ENCODE measurements around the gene PLXNB3. TPM values are rescaled to one million over a fixed set of nuclear protein-coding genes. Genes with fewer than 3 reads are reported as not detected.

Gene PLXNB3
- total and polyA plus RNA-seq, 2 experiments from 2014 or later: 0.70 to 4.1 TPM

- no peaks in the 10 kb centered on the region for H3F3A ChIP-seq (replicated peaks; ENCODE audit: low read depth)
- peaks cover 5% of the 10 kb centered on the region for H3K27me3 Mint-ChIP-seq (ENCODE audit: insufficient read depth, low read depth, poor library complexity)
- H3K27me3 ChIP-seq (ENCODE audit: insufficient read depth): no peaks in the 10 kb centered on the region
- no peak overlapping the region for H3K4me3 ChIP-seq
- no peak for DNase-seq (ENCODE audit: low spot score)
- H2AFZ ChIP-seq: no peak overlapping the region
- peaks cover 7% of the 10 kb centered on the region for H3K4me1 Mint-ChIP-seq
- no peaks in the 10 kb centered on the region for H3K4me1 ChIP-seq (ENCODE audit: insufficient read depth)
- ATAC-seq: no peak
- no peaks in the 10 kb centered on the region for H3K36me3 ChIP-seq (ENCODE audit: insufficient read depth)
- H4K20me1 ChIP-seq (replicated peaks; ENCODE audit: insufficient read depth): no peaks in the 10 kb centered on the region
- H3K4me2 ChIP-seq: no peak overlapping the region
- H3K36me3 Mint-ChIP-seq (ENCODE audit: low read depth): peaks cover 9% of the 10 kb centered on the region; the same call in 1 of the 3 replicates
- H3K79me2 ChIP-seq (replicated peaks; ENCODE audit: insufficient read depth): no peaks in the 10 kb centered on the region
- no peaks in the 10 kb centered on the region for H3K9me2 ChIP-seq (ENCODE audit: insufficient read depth)
- H3K4me3 Mint-ChIP-seq: no peak overlapping the region
- H3K27ac Mint-ChIP-seq: no peak overlapping the region
- no peak overlapping the region for H3K27ac ChIP-seq (ENCODE audit: low read depth)
- TF ChIP-seq ETS1 (IDR thresholded peaks at IDR 0.05): no peak
- no peak for TF ChIP-seq NANOG (IDR thresholded peaks at IDR 0.05; ENCODE audit: borderline replicate concordance)
- no peak for TF ChIP-seq CREB1 (CRISPR knock-in tag; IDR thresholded peaks at IDR 0.05; ENCODE audit: low read depth)
- H3K9me3 Mint-ChIP-seq: peaks cover 2% of the 10 kb centered on the region; the same call in 1 of the 3 replicates
These were observed 29.2 kb upstream of the PLXNB3 start for GRCh38 chrX:153734871-153735270.

DNA sequence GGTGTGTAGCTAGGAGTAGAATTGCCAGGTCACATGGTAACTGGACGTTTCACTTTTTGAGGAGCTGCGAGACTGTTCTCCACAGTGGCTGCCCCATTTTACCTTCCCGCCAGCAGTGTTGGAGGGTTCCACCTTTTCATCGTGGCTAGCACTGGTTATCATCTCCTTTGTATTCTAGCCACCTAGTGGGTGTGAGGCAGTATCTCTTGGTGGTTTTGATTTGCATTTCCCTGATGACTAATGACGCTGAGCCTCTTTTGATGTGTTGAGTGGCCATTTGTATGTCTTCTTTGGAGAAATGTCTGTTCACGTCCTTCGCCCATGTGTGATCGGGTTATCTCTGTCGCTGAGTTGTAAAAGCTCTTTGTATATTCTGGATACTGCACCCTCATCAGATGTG is 28.8 kb upstream of the PLXNB3 start:
- Histone ChIP-seq H3K4me1 (ENCODE audit: insufficient read depth) (no peaks in the 10 kb centered on the region), H3F3A (replicated peaks; ENCODE audit: low read depth) (no peaks in the 10 kb centered on the region), H3K4me2 (no peak overlapping the region), H3K27me3 (ENCODE audit: insufficient read depth) (no peaks in the 10 kb centered on the region), H4K20me1 (replicated peaks; ENCODE audit: insufficient read depth) (no peaks in the 10 kb centered on the region), H3K36me3 (ENCODE audit: insufficient read depth) (no peaks in the 10 kb centered on the region), H3K79me2 (replicated peaks; ENCODE audit: insufficient read depth) (no peaks in the 10 kb centered on the region), H2AFZ (no peak overlapping the region), H3K9me2 (ENCODE audit: insufficient read depth) (no peaks in the 10 kb centered on the region), H3K4me3 (no peak overlapping the region), H3K27ac (ENCODE audit: low read depth) (no peak overlapping the region)
- no peak overlapping the region for H3K4me3 Mint-ChIP-seq
- TF ChIP-seq EZH2phosphoT487 (IDR thresholded peaks at IDR 0.05; ENCODE audit: unreplicated experiment) (no peak), JUNB (IDR thresholded peaks at IDR 0.05; ENCODE audit: unreplicated experiment) (no peak), CTCF (conservative IDR thresholded peaks at IDR 0.05; ENCODE audit: low read depth in 2 of 2) (0 out of 4 replicates have a peak, but pooled peaks of 1 of the 2 experiments have one; percentile 15)
- H3K4me1 Mint-ChIP-seq: peaks cover 7% of the 10 kb centered on the region
- H3K27me3 Mint-ChIP-seq (ENCODE audit: insufficient read depth, low read depth, poor library complexity): peaks cover 5% of the 10 kb centered on the region
- peaks cover 9% of the 10 kb centered on the region; the same call in 1 of the 3 replicates for H3K36me3 Mint-ChIP-seq (ENCODE audit: low read depth)
- DNase-seq (ENCODE audit: low spot score): peak; percentile 48
- H3K9me3 Mint-ChIP-seq: peaks cover 2% of the 10 kb centered on the region; the same call in 1 of the 3 replicates
- ATAC-seq: peak; percentile 63
- H3K27ac Mint-ChIP-seq: no peak overlapping the region

DNA sequence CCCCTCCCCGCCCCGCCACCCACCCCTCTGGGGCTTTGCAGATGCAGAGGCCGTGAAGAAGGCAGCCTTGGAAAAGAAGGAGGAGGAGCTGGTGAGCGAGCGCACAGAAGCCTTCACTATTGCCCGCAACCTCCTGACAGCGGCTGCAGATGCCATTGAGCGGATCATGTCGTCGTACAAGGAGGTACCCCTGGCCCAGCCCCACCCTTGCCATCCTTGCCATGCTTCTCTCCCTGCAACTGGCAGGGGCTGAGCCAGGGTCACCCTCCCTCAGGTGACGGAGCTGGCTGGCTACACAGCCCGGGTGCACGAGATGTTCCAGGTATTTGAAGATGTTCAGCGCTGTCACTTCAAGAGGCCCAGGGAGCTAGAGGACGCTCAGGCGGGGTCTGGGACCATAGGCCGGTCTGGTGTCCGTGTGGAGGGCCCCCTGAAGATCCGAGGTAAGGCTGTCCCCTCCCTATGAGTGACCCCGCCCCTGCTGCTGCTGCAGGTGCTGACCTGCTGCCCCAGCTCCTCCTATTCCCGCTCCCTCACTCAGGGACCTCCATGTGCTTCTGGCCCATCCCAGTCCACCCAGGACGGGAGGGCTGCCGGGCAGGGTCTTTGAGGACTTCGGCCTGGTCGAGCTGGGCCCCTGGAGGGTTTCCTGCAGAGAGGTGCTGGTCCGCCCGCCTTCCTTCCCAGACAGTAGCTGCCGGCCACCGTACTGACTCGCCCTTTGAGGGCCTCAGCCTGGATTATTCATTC is 27.8 kb upstream of the PLXNB3 start:
- Histone ChIP-seq H3K27me3 (ENCODE audit: insufficient read depth) (no peaks in the 10 kb centered on the region), H2AFZ (no peak overlapping the region), H3K36me3 (ENCODE audit: insufficient read depth) (no peaks in the 10 kb centered on the region), H3K27ac (ENCODE audit: low read depth) (no peak overlapping the region), H3K9me2 (ENCODE audit: insufficient read depth) (no peaks in the 10 kb centered on the region), H3K4me3 (no peak overlapping the region), H3K79me2 (replicated peaks; ENCODE audit: insufficient read depth) (no peaks in the 10 kb centered on the region), H3K4me2 (no peak overlapping the region), H4K20me1 (replicated peaks; ENCODE audit: insufficient read depth) (no peaks in the 10 kb centered on the region), H3F3A (replicated peaks; ENCODE audit: low read depth) (no peaks in the 10 kb centered on the region), H3K4me1 (ENCODE audit: insufficient read depth) (no peaks in the 10 kb centered on the region)
- H3K4me1 Mint-ChIP-seq: peaks cover 7% of the 10 kb centered on the region
- no peak for ATAC-seq
- H3K9me3 Mint-ChIP-seq: peaks cover 2% of the 10 kb centered on the region; the same call in 1 of the 3 replicates
- peaks cover 5% of the 10 kb centered on the region for H3K27me3 Mint-ChIP-seq (ENCODE audit: insufficient read depth, low read depth, poor library complexity)
- H3K36me3 Mint-ChIP-seq (ENCODE audit: low read depth): peaks cover 8% of the 10 kb centered on the region; the same call in 1 of the 3 replicates
- no peak for DNase-seq (ENCODE audit: low spot score)
- H3K27ac Mint-ChIP-seq: no peak overlapping the region
- TF ChIP-seq POLR2AphosphoS5 (IDR thresholded peaks at IDR 0.05; ENCODE audit: low read depth): no peak
- no peak overlapping the region for H3K4me3 Mint-ChIP-seq

All from GM23338 (cell line).